Amniotic stem cell (primary cell): ENCODE data around the gene ADCY9.
A peak's percentile ranks its signal among the peaks of the same experiment; 100 is the strongest.

ENCODE experiments used
- DNase-seq: peaks from one replicate; lab custom pipeline; 2025; lab: John Stamatoyannopoulos, UW

Gene ADCY9

GRCh38 chr16:4003576-4003975, 112.7 kb downstream of the ADCY9 start:
- DNase-seq: no peak

- no peak for DNase-seq
Observed at GRCh38 chr16:4003166-4003565, 113.1 kb downstream of the ADCY9 start.

- no peak for DNase-seq
Observed at GRCh38 chr16:4002121-4002520, 114.1 kb downstream of the ADCY9 start.

GRCh38 chr16:3999479-4000325, 116.5 kb downstream of the ADCY9 start:
- no peak for DNase-seq

GRCh38 chr16:3998793-3999478, 117.3 kb downstream of the ADCY9 start:
- DNase-seq: no peak

- no peak for DNase-seq
Observed at GRCh38 chr16:3997231-3997841, 118.9 kb downstream of the ADCY9 start.

GRCh38 chr16:3995001-3995400, 121.2 kb downstream of the ADCY9 start:
- DNase-seq: no peak

- DNase-seq: no peak
Observed at GRCh38 chr16:3993052-3993785, 123.0 kb downstream of the ADCY9 start.

- no peak for DNase-seq
Observed at GRCh38 chr16:3992297-3993051, 123.8 kb downstream of the ADCY9 start.

GRCh38 chr16:3988824-3989223, 127.4 kb downstream of the ADCY9 start:
- no peak for DNase-seq

GRCh38 chr16:3988011-3988410, 128.2 kb downstream of the ADCY9 start:
- DNase-seq: no peak

- DNase-seq: no peak
Observed at GRCh38 chr16:3987231-3987630, 129.0 kb downstream of the ADCY9 start.

- DNase-seq: no peak
Observed at GRCh38 chr16:3986235-3986544, 130.1 kb downstream of the ADCY9 start.

- DNase-seq: no peak
Observed at GRCh38 chr16:3984111-3985060, 131.9 kb downstream of the ADCY9 start.

GRCh38 chr16:3983081-3983520, 133.1 kb downstream of the ADCY9 start:
- no peak for DNase-seq

GRCh38 chr16:3982216-3982615, 134.0 kb downstream of the ADCY9 start:
- no peak for DNase-seq

- DNase-seq: peak; percentile 42
Observed at GRCh38 chr16:3980253-3981111, 135.8 kb downstream of the ADCY9 start.

- no peak for DNase-seq
Observed at GRCh38 chr16:3979518-3979917, 136.7 kb downstream of the ADCY9 start.

GRCh38 chr16:3979070-3979469, 137.2 kb downstream of the ADCY9 start:
- DNase-seq: no peak

GRCh38 chr16:3977376-3977775, 138.9 kb downstream of the ADCY9 start:
- DNase-seq: no peak
